Vagina (tissue), 2 donors: Measurements from ENCODE around the gene CABCOCO1. TPM values are rescaled to one million over a fixed set of nuclear protein-coding genes. Genes with fewer than 3 reads are reported as not detected.

ENCODE experiments used
- DNase-seq, 2 donors: peaks; one replicate each; pipeline ENCODE4 v3.0.0-alpha.2; 2017; ENCODE audit errors: extremely low spot score in 2 of 2
- H3K27ac ChIP-seq: fragments of 200-600 bp; sonication (generic); one replicate; pipeline ENCODE4 v1.5.1; 2019
- H3K27me3 ChIP-seq: fragments of 200-600 bp; sonication (generic); one replicate; pipeline ENCODE4 v1.5.1; 2019
- H3K36me3 ChIP-seq, 2 donors: fragments of 200-600 bp; sonication (generic); one replicate each; pipeline ENCODE4 v1.5.1; 2017 to 2019
- H3K4me1 ChIP-seq: fragments of 200-600 bp; sonication (generic); one replicate; pipeline ENCODE4 v1.5.1; 2019
- H3K4me3 ChIP-seq, 2 donors: fragments of 200-600 bp; sonication (generic); 1 replicate in 1 of 2; 2 replicates in 1 of 2; pipeline ENCODE4 v1.5.1; 2016 to 2019
- H3K9me3 ChIP-seq: fragments of 200-600 bp; sonication (generic); one replicate; pipeline ENCODE4 v1.5.1; 2019
- POLR2A ChIP-seq, 2 donors: fragments of 450-650 bp; IDR thresholded peaks; one replicate each; pipeline ENCODE4 v1.6.1; 2017; ENCODE audit warnings: antibody characterized with exemption in 2 of 2, mild to moderate bottlenecking in 2 of 2, moderate library complexity in 2 of 2
- POLR2AphosphoS5 ChIP-seq, 2 donors: sonication (generic); formaldehyde crosslinking; IDR thresholded peaks; one replicate each; pipeline ENCODE4 v1.9.0; 2017; ENCODE audit warnings: antibody characterized with exemption in 2 of 2, mild to moderate bottlenecking in 2 of 2, low read depth in 1 of 2; ENCODE audit not compliant: insufficient read depth in 1 of 2
- intact Hi-C: fragments of 100-400 bp; cut with DNase I; formaldehyde crosslinking; loops from one replicate; pipeline ENCODE4 v1.15.1; 2023
- total RNA-seq: library from RNA; depleted of rRNA; stranded (reverse); fragments of >200 nt; gene quantifications from one replicate; pipeline ENCODE4 v1.2.3, GENCODE V29; 2016
- TF ChIP-seq, protein P1 (sequence below), 3 experiments: fragments of 450-650 bp in 2 of 3; fragments of 200-600 bp in 1 of 3; sonication (generic) in 1 of 3; IDR thresholded peaks; one replicate each; pipeline ENCODE4 v1.5.1; 2017 to 2019; ENCODE audit warnings: antibody characterized with exemption in 3 of 3, mild to moderate bottlenecking in 2 of 3, moderate library complexity in 2 of 3

The CABCOCO1 gene
- total RNA-seq, 1 donor from 2014 or later, result not detected

DNA sequence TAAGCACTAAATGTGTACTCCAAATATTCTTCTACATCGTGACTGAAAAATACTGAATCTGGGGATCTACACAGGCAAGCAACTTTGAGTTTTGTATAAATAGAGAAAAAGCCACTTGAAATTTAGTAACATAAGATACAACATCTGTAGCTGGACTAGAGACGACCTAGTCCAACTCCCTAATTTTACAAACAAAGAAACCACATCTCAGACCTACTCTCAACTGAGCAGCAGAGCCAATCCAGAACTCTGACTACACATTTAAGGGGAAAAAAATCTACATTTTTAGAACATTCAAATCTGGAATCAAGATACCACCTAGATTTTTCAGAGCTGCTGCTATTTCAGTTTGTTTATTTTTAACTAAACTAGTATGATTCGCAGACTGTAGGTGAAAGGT, 88.9 kb downstream of the CABCOCO1 start:
- H3K27ac ChIP-seq, result peak overlapping the region; percentile 50
- peaks cover 50% of the 10 kb centered on the region for H3K4me1 ChIP-seq
- no peak overlapping the region for H3K4me3 ChIP-seq
- H3K36me3 ChIP-seq, result no peaks in the 10 kb centered on the region
- TF ChIP-seq, protein P1, sequence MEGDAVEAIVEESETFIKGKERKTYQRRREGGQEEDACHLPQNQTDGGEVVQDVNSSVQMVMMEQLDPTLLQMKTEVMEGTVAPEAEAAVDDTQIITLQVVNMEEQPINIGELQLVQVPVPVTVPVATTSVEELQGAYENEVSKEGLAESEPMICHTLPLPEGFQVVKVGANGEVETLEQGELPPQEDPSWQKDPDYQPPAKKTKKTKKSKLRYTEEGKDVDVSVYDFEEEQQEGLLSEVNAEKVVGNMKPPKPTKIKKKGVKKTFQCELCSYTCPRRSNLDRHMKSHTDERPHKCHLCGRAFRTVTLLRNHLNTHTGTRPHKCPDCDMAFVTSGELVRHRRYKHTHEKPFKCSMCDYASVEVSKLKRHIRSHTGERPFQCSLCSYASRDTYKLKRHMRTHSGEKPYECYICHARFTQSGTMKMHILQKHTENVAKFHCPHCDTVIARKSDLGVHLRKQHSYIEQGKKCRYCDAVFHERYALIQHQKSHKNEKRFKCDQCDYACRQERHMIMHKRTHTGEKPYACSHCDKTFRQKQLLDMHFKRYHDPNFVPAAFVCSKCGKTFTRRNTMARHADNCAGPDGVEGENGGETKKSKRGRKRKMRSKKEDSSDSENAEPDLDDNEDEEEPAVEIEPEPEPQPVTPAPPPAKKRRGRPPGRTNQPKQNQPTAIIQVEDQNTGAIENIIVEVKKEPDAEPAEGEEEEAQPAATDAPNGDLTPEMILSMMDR (IDR thresholded peaks at IDR 0.05), result no peak
- TF ChIP-seq POLR2A (IDR thresholded peaks at IDR 0.05) (no peak), POLR2AphosphoS5 (IDR thresholded peaks at IDR 0.05; ENCODE audit: insufficient read depth in 1 of 2, low read depth in 1 of 2) (no peak)
- intact Hi-C loops, result no loop called here
- no peaks in the 10 kb centered on the region for H3K27me3 ChIP-seq
- no peak for DNase-seq
- no peaks in the 10 kb centered on the region for H3K9me3 ChIP-seq

- TF ChIP-seq POLR2A (IDR thresholded peaks at IDR 0.05), result no peak
- TF ChIP-seq POLR2AphosphoS5 (IDR thresholded peaks at IDR 0.05; ENCODE audit: insufficient read depth in 1 of 2, low read depth in 1 of 2), result peak in 1 of 2 donors; percentile 51
- Histone ChIP-seq H3K36me3 (no peaks in the 10 kb centered on the region), H3K27me3 (no peaks in the 10 kb centered on the region), H3K9me3 (no peaks in the 10 kb centered on the region), H3K4me3 (no peak overlapping the region), H3K4me1 (peaks cover 50% of the 10 kb centered on the region), H3K27ac (peak overlapping the region; percentile 50)
- intact Hi-C loops, result no loop called here
- DNase-seq, result no peak
Observed at GRCh38 chr10:61752111-61753011, 89.6 kb downstream of the CABCOCO1 start.

DNA sequence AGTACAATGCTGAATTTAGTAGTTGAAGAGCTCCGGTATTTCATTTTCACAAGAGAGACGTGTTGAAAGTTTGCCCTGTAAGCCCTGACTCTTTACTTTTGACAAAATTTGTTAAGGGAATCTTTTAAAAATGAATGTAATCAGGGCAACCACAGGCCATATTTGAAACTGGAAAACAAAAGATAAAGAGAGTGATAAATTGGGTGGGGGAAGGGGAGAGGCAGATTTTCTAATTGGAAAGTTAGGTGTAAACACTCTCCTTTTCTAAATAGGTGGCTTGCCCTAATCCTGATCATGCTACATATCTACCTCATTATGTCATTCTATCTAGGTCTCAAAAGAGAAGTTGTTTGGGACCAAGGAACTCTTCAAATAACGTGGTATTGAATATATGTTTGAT, 90.7 kb downstream of the CABCOCO1 start:
- no peak for TF ChIP-seq POLR2A (IDR thresholded peaks at IDR 0.05)
- TF ChIP-seq, protein P1 (IDR thresholded peaks at IDR 0.05), result no peak
- TF ChIP-seq POLR2AphosphoS5 (IDR thresholded peaks at IDR 0.05; ENCODE audit: insufficient read depth in 1 of 2, low read depth in 1 of 2), result no peak
- no peaks in the 10 kb centered on the region for H3K9me3 ChIP-seq
- intact Hi-C loops, result no loop called here
- peaks cover 55% of the 10 kb centered on the region for H3K4me1 ChIP-seq
- H3K4me3 ChIP-seq, result no peak overlapping the region
- DNase-seq, result no peak
- no peaks in the 10 kb centered on the region for H3K27me3 ChIP-seq
- H3K36me3 ChIP-seq, result no peaks in the 10 kb centered on the region
- no peak overlapping the region for H3K27ac ChIP-seq

- no peaks in the 10 kb centered on the region for H3K9me3 ChIP-seq
- H3K27ac ChIP-seq, result no peak overlapping the region
- DNase-seq, result no peak
- H3K4me1 ChIP-seq, result peaks cover 50% of the 10 kb centered on the region
- intact Hi-C loops, result no loop called here
- H3K4me3 ChIP-seq, result no peak overlapping the region
- no peaks in the 10 kb centered on the region for H3K36me3 ChIP-seq
- no peaks in the 10 kb centered on the region for H3K27me3 ChIP-seq
- TF ChIP-seq POLR2AphosphoS5 (IDR thresholded peaks at IDR 0.05; ENCODE audit: insufficient read depth in 1 of 2, low read depth in 1 of 2) (no peak), POLR2A (IDR thresholded peaks at IDR 0.05) (no peak)
- TF ChIP-seq, protein P1 (IDR thresholded peaks at IDR 0.05), result no peak
Observed at GRCh38 chr10:61754587-61755550, 92.1 kb downstream of the CABCOCO1 start.

GRCh38 chr10:61757001-61757400, 94.3 kb downstream of the CABCOCO1 start:
- TF ChIP-seq POLR2A (IDR thresholded peaks at IDR 0.05) (no peak), POLR2AphosphoS5 (IDR thresholded peaks at IDR 0.05; ENCODE audit: insufficient read depth in 1 of 2, low read depth in 1 of 2) (no peak)
- TF ChIP-seq, protein P1 (IDR thresholded peaks at IDR 0.05), result no peak
- no peak for DNase-seq
- H3K4me3 ChIP-seq, result no peak overlapping the region
- no peak overlapping the region for H3K27ac ChIP-seq
- intact Hi-C loops, result no loop called here
- H3K9me3 ChIP-seq, result no peaks in the 10 kb centered on the region
- no peaks in the 10 kb centered on the region for H3K36me3 ChIP-seq
- no peaks in the 10 kb centered on the region for H3K27me3 ChIP-seq
- peaks cover 44% of the 10 kb centered on the region for H3K4me1 ChIP-seq
